IPS-18a (cell line): ENCODE data around the gene EYS.

Experiments used
- H3K27ac ChIP-seq: one replicate; pipeline ENCODE4 v1.5.1; 2013; ENCODE audit warnings: low read length
- H3K27me3 ChIP-seq: one replicate; pipeline ENCODE4 v1.6.1; 2013; ENCODE audit warnings: mild to moderate bottlenecking, low read length; ENCODE audit not compliant: control insufficient read depth, insufficient read depth
- H3K36me3 ChIP-seq: one replicate; pipeline ENCODE4 v1.6.1; 2013; ENCODE audit warnings: low read depth, low read length; ENCODE audit not compliant: control insufficient read depth
- H3K4me1 ChIP-seq: one replicate; pipeline ENCODE4 v1.6.1; 2013; ENCODE audit warnings: low read depth, low read length; ENCODE audit not compliant: control insufficient read depth
- H3K4me3 ChIP-seq: one replicate; pipeline ENCODE4 v1.5.1; 2013; ENCODE audit warnings: low read length
- H3K9ac ChIP-seq: one replicate; pipeline ENCODE4 v1.6.1; 2013; ENCODE audit warnings: mild to moderate bottlenecking, low read length, moderate library complexity
- H3K9me3 ChIP-seq: one replicate; pipeline ENCODE4 v1.6.1; 2013; ENCODE audit warnings: low read depth, low read length; ENCODE audit not compliant: control insufficient read depth

Gene EYS

DNA sequence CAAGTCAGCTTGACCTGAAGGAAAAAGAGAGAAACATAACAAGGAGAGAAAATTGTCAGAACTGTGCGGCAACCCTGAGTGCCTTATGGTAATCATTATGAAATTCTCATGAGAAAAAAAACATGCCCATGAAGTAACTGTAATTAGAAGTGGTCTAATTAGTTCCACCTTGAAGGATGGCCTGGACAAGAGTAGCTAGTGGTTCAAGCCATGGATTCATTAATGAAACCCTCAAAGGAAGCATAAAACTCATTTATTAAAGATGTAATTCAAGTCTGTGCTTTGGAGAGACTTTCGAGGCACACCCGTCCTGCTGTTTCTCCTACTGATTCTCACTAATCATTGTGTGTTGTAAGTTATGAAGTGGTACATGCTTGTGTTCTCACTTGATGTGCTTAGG lies 1911.2 kb downstream of the EYS start:
- Histone ChIP-seq H3K27me3 (no peaks in the 10 kb centered on the region), H3K9me3 (no peaks in the 10 kb centered on the region), H3K27ac (no peak overlapping the region), H3K4me1 (no peaks in the 10 kb centered on the region), H3K4me3 (no peak overlapping the region), H3K36me3 (no peaks in the 10 kb centered on the region), H3K9ac (no peak overlapping the region)

DNA sequence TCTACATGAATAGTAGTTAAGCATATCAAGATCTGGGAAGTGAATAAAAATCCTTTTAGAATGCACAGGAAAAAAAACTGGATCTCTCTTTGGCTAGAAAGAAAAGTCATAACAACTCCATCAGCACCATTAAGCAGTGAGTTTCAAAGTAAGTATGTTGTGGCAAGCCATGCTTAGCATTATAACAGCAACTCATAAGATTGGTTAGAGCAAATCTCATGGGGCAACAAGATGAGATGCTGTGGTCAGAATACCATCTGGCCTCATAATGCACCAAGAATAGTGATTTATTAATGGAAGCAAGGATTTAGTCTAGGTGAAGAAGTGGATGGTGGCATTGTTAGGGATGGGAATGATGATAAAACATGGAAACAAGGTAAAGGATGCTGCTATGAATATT lies 1912.0 kb downstream of the EYS start:
- Histone ChIP-seq H3K4me1 (no peaks in the 10 kb centered on the region), H3K27me3 (no peaks in the 10 kb centered on the region), H3K27ac (no peak overlapping the region), H3K9me3 (no peaks in the 10 kb centered on the region), H3K36me3 (no peaks in the 10 kb centered on the region), H3K9ac (no peak overlapping the region), H3K4me3 (no peak overlapping the region)

DNA sequence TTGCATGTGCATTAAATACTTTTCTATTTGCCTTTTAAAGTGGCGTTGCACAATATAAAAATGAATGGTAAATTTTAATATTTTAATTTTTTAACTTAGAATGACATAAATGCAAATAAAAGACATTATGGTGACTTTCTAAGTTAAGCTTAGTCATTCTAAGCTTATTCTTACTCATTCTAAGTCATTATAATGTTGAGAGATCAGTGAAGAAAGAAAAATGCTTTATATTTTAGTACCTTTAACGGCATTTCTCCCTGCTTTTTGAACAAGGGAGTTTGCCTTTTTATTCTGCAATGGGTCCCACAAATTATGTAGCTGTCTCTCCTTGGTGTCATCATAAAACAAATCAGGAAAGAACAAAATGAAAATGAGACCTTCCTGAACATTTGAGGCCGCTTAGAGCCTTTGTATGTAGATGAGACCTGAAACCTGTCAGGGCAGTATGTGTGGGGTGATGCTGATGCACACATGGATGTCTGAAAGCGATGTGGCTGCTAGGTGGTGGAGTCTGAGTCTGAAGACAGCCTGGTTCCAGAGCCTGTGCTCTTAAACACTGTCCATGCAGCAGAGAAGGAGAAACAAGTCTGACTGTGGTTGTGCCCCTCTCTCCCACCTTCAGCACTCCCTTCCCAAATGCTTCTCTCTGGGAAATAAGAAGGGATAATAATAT lies 1913.4 kb downstream of the EYS start:
- Histone ChIP-seq H3K9ac (no peak overlapping the region), H3K4me3 (no peak overlapping the region), H3K36me3 (no peaks in the 10 kb centered on the region), H3K27ac (no peak overlapping the region), H3K9me3 (no peaks in the 10 kb centered on the region), H3K27me3 (no peaks in the 10 kb centered on the region), H3K4me1 (peaks cover 5% of the 10 kb centered on the region)

DNA sequence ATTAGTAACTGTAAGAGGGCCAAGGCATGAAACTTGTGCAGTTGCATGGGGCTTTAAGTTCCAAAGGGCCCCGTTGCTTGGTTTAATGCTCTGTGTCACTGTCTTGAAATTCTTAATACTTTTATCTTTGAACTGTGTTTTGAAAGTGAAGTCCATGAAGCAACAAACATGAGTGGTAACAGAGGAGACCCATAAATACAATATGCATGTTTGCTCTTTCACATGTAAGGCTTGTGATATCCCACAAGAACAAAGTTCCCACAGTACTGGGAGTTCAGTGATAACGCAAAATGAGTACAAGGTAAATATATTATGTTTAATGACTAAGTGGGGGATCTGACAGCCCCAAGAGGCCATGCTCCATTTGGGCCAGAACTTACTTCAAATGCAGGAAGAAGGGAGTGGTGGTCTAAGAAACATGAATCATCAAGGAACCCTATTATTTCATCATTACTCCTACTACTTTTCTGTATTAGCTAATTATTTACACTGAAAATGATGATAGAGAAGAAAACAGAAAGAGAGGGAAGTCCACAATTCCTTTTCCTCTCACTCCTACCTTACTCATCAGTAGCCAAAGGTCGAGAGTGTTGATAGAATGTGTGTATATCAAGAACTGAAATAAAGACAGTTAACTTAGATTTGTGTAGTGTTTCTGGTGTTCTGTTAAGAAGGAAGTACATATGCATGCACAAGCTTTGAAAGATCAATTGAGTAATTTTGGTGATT lies 1914.1 kb downstream of the EYS start:
- no peaks in the 10 kb centered on the region for H3K9me3 ChIP-seq
- H3K4me1 ChIP-seq, result peaks cover 12% of the 10 kb centered on the region
- H3K27ac ChIP-seq, result no peak overlapping the region
- H3K4me3 ChIP-seq, result no peak overlapping the region
- no peaks in the 10 kb centered on the region for H3K27me3 ChIP-seq
- H3K36me3 ChIP-seq, result no peaks in the 10 kb centered on the region
- no peak overlapping the region for H3K9ac ChIP-seq

DNA sequence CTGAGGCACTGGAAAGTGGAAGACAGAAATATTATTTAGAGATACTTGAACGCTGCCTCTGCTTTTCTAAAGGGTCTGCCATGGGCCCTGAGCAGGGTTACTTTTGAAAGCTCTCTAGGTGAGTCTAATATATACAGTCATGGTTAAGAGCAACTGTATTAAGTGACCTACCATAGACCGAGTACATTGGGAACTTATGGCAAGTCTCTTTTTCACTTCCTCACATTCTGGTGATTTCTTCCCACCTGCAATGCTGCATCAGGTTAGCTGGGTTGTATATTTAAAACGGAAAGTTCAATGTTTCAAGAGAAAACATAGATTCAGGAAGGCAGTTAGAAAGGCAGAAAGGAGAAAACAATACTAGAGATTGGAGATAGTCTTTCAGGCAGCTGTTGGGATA lies 1916.7 kb downstream of the EYS start:
- H3K27ac ChIP-seq, result no peak overlapping the region
- no peaks in the 10 kb centered on the region for H3K36me3 ChIP-seq
- no peaks in the 10 kb centered on the region for H3K27me3 ChIP-seq
- no peak overlapping the region for H3K4me3 ChIP-seq
- no peak overlapping the region for H3K9ac ChIP-seq
- H3K4me1 ChIP-seq, result peaks cover 13% of the 10 kb centered on the region
- no peaks in the 10 kb centered on the region for H3K9me3 ChIP-seq

DNA sequence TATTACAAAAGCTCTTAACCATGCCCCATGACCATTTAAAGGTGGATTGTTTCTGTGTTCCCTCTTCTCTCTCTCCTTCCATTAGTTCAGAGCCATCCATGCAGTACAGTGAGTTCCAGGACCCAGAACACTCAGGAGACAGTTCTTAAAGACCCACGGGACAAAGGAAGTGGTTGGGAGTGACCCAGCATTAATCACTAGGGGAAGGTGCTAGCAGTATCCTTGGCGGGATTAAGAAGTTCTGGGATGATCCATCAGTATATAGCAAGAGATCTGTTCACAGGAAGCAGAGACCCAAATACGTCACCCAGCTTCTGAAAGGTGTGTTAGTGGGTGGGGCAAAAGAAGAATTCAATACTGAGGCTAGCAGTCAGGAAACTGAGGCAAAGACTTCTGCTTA lies 1917.3 kb downstream of the EYS start:
- H3K4me1 ChIP-seq, result peaks cover 19% of the 10 kb centered on the region
- H3K27ac ChIP-seq, result no peak overlapping the region
- no peak overlapping the region for H3K9ac ChIP-seq
- no peaks in the 10 kb centered on the region for H3K27me3 ChIP-seq
- no peaks in the 10 kb centered on the region for H3K36me3 ChIP-seq
- no peak overlapping the region for H3K4me3 ChIP-seq
- H3K9me3 ChIP-seq, result no peaks in the 10 kb centered on the region

DNA sequence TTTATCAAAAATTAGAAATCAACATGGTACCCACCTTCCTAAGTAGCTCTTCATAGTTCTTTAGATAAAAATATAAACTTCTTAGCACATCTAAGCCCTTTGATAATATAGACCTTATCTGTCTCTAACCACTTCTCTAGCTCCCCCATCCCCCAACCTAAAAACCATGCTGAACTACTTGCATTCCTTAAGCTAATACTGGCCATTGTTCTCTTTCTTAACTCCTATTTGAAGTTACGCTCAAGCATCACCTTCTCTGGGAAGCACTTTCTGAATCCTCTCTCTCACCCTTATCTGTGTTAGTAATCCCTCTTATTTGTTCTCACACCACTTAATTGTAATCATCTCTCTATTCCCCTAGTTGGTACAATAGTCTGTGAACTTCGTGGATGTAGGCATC lies 1918.5 kb downstream of the EYS start:
- Histone ChIP-seq H3K27ac (no peak overlapping the region), H3K4me3 (no peak overlapping the region), H3K9me3 (no peaks in the 10 kb centered on the region)

DNA sequence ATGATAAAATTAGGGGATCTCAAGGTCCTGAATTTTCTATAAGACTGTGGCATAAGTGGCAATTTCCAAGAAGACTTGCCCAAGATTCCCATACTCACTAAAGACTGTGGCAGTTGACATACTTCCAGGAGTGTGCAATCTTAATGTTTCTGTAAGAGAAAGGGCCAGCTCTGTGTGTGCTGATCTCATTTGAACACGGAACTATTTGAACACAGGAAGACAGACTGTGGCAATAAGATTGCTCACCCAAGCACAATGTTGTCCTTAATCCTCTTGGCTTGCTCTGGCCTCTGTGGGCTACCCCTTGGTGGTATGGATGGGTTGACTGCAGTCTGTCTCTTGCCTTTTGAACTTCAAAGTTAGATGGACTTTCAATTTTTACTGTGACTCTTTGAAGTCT lies 1920.0 kb downstream of the EYS start:
- H3K36me3 ChIP-seq, result no peaks in the 10 kb centered on the region
- no peak overlapping the region for H3K4me3 ChIP-seq
- H3K27me3 ChIP-seq, result no peaks in the 10 kb centered on the region

More for the DNA sequence above, 1918.5 kb downstream of the EYS start:
- Histone ChIP-seq H3K4me1 (peaks cover 20% of the 10 kb centered on the region), H3K36me3 (no peaks in the 10 kb centered on the region), H3K27me3 (no peaks in the 10 kb centered on the region), H3K9ac (no peak overlapping the region)

DNA sequence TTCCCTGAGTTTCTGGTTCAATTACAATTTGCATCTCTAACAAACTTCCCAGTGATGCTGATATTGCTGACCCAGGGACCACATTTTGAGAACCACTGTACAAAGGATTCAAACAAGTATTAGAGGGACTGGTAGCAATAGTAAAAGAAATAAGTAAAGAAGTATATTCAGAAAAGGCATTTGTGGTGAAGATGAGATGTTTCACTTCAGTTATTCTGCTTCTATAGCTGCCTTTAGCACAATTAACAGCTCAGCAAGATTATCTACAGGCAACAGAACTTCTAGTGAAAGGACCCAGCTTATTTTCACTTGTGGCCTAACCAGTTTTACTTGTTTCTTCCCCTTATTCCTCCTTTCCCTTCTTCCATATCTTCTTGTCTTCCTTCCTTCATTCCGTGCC lies 1922.0 kb downstream of the EYS start:
- no peak overlapping the region for H3K9ac ChIP-seq
- H3K27me3 ChIP-seq, result no peaks in the 10 kb centered on the region
- no peak overlapping the region for H3K4me3 ChIP-seq
- peaks cover 20% of the 10 kb centered on the region for H3K4me1 ChIP-seq
- no peaks in the 10 kb centered on the region for H3K9me3 ChIP-seq
- H3K27ac ChIP-seq, result no peak overlapping the region
- H3K36me3 ChIP-seq, result no peaks in the 10 kb centered on the region

More for the DNA sequence above, 1920.0 kb downstream of the EYS start:
- peaks cover 20% of the 10 kb centered on the region for H3K4me1 ChIP-seq
- H3K27ac ChIP-seq, result no peak overlapping the region
- H3K9ac ChIP-seq, result no peak overlapping the region
- no peaks in the 10 kb centered on the region for H3K9me3 ChIP-seq

DNA sequence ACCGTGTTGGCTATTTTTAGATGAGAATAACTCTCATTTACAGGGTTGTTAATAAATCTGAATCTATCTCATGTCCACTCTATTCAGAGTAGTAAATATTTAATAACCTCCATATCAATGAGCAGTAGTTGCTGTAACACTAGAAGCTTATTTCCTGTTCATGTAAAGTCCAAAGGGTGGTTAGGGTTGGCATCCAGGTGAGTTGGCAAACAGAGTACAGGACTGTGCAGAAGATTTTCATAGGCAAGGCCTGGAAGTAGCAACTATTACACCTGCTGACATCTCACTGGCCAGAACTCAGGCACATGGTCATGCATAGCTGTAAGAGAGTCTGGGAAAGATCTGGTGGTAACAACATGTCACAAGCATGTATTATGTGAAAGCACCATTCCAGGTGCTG lies 1923.9 kb downstream of the EYS start:
- Histone ChIP-seq H3K4me3 (no peak overlapping the region), H3K9me3 (no peaks in the 10 kb centered on the region), H3K27me3 (no peaks in the 10 kb centered on the region), H3K9ac (no peak overlapping the region), H3K4me1 (peaks cover 10% of the 10 kb centered on the region), H3K27ac (no peak overlapping the region), H3K36me3 (no peaks in the 10 kb centered on the region)

DNA sequence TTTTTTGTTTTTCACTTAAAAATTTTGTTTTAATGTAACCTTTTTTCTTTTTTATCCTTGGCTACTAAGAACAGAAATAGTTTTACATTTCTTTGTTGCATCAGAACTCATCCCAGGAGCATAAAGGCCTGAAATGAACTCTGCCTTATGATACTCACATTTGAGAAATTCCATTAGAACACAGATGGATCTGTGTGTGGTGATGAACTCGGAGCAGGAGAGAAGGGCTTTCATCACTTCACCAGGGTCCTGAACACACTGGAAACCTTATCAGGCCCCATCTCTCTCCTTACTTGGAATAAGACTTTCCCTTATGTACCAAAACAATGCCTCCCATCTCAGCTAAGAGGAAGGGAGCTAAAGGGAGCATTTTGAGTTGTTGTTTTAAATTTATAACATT lies 1932.1 kb downstream of the EYS start:
- Histone ChIP-seq H3K9ac (no peak overlapping the region), H3K36me3 (no peaks in the 10 kb centered on the region), H3K27me3 (no peaks in the 10 kb centered on the region), H3K27ac (no peak overlapping the region), H3K4me3 (no peak overlapping the region), H3K4me1 (no peaks in the 10 kb centered on the region), H3K9me3 (no peaks in the 10 kb centered on the region)

DNA sequence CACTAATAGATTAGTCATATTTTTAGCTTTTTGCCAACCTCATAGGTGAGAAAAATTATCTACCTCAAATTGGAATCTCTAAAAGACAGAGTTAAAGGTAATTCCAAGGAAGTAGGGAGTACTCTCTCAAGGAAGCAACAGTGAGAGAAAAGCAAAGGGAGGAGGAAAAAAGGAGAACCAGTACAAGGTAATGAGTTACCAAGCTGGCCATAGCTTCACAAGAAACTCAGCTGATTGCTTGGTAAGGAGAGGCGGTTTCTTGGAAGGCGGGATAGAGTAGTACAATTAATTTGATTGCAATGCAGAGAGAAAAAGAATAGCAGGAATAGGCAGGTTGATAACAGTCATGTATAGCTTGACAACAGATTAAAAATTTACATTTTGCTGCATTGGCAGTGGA lies 1933.8 kb downstream of the EYS start:
- Histone ChIP-seq H3K4me1 (no peaks in the 10 kb centered on the region), H3K4me3 (no peak overlapping the region), H3K9ac (no peak overlapping the region), H3K27ac (no peak overlapping the region), H3K9me3 (no peaks in the 10 kb centered on the region), H3K36me3 (no peaks in the 10 kb centered on the region), H3K27me3 (no peaks in the 10 kb centered on the region)
